C4-2B (cell line): Measurements from ENCODE around the gene GRIA4.

Source experiments
- H3K27ac ChIP-seq: fragments of 450-650 bp; 2 replicates; pipeline ENCODE4 v1.5.1; 2017
- CTCF ChIP-seq: fragments of 450-650 bp; conservative IDR thresholded peaks from 2 replicates; pipeline ENCODE4 v1.5.1; 2017; ENCODE audit warnings: mild to moderate bottlenecking
- ZFX ChIP-seq: fragments of 450-650 bp; IDR thresholded peaks from 2 replicates; pipeline ENCODE4 v1.6.1; 2017

The GRIA4 gene

GRCh38 chr11:105915021-105915420, 305.1 kb downstream of the GRIA4 start:
- no peak overlapping the region for H3K27ac ChIP-seq
- TF ChIP-seq ZFX: no peak
- no peak for TF ChIP-seq CTCF

GRCh38 chr11:105918039-105918438, 308.2 kb downstream of the GRIA4 start:
- TF ChIP-seq CTCF (no peak), ZFX (no peak)
- H3K27ac ChIP-seq: no peak overlapping the region

- TF ChIP-seq ZFX: no peak
- no peak for TF ChIP-seq CTCF
- H3K27ac ChIP-seq: no peak overlapping the region
Measured at GRCh38 chr11:105918600-105918999, 308.7 kb downstream of the GRIA4 start.

GRCh38 chr11:105923252-105923651, 313.4 kb downstream of the GRIA4 start:
- TF ChIP-seq ZFX (no peak), CTCF (no peak)

GRCh38 chr11:105923807-105924206, 313.9 kb downstream of the GRIA4 start:
- TF ChIP-seq ZFX (no peak), CTCF (no peak)
- no peak overlapping the region for H3K27ac ChIP-seq

More at GRCh38 chr11:105923252-105923651, 313.4 kb downstream of the GRIA4 start:
- no peak overlapping the region for H3K27ac ChIP-seq

GRCh38 chr11:105929084-105929955, 319.4 kb downstream of the GRIA4 start:
- no peak overlapping the region for H3K27ac ChIP-seq
- no peak for TF ChIP-seq CTCF
- TF ChIP-seq ZFX: no peak

GRCh38 chr11:105933695-105934094, 323.8 kb downstream of the GRIA4 start:
- H3K27ac ChIP-seq: no peak overlapping the region
- TF ChIP-seq ZFX (no peak), CTCF (no peak)
